HuH-7 (cell line): ENCODE data around the gene PARP14.
"Not testable (repeated sequence)": the region's sequence is repeated elsewhere in the genome, so short reads cannot be mapped to it uniquely, and the experiment has no call there.

Experiments used
- DNase-seq: peaks from one replicate; pipeline ENCODE4 v3.0.0; 2011; ENCODE audit warnings: low spot score

The PARP14 gene

DNA sequence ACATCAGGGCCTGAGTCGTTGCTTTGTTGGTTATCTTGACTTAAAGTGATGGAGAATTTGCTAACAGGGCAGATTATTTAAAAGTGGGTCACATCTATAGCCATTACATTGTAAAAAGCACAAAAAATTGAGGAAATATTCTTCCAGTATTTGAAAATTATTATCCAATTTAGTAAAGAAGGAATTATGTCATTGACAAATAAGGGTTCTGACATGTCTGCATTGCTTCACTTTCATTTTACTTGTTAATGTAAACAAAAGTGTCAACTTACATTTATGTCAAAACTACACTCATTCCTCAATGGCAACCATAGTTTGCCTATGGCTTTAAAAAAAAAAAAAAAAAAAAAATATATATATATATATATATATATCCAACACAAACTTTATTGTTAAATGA is 3.4 kb upstream of the PARP14 start:
- DNase-seq = no peak

- DNase-seq = no peak
Measured at GRCh38 chr3:122678506-122678905, 2.1 kb upstream of the PARP14 start.

GRCh38 chr3:122679085-122679881 is 1.4 kb upstream of the PARP14 start:
- peak; percentile 66 for DNase-seq

DNA sequence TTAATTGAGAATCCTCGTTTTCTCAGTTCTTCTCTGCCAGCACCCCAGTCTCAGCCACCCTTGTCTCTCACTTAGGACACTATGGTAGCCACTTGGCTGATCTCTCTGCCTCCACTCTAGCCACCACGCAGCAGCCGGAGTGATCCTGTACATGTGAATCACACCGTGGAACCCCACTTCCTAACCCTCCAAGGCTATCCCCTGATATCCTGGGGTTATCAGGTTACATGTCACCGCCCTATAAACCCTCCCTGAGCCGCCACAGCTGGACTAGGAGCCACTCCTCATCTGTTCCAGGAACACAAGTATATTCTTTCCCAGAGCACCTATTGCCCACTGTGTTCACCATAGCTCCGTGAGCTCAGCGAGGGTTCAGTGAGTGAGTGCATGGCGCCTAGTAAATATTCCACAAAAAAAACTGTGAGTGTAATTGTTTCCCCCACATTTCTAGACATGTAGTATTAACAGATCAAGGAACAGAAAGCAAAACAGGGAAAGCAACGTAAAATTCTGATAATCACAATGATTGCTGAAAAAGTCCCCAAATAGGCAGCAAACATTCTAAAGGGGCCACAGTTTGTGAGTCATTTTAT is 661 bp upstream of the PARP14 start:
- DNase-seq = peak; percentile 36

DNA sequence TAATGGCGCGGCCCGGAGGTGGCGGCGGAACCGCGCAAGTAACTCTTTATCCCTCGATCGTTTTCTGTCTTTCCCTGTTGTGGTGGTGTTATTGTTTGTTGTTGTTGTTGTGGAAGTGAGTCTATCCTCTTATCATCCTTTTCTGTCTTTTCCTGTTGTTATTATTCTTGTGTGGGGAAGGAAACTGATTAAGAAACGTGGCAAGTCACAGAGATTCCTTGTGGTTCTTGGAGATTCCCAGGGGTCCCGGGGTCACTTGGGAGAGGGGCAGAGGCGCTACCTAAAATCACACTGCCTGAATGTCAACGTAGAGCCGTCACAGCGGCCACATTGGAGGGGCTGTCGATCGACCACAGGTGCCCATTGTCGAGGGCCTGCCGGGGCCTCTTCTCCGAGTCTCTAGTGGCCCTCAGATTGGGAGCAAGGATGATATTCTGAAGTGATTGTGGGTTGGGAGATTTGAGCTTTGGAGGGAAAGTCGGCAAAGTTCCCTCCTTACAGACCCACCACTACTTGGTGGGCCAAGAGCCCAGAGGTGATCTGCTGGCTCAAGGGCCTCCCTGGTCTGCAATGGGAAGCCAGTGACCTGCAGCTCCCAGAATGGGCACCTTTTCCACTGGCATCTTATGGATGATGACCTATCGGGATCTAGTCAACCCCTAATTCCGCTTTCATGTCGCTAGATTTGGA is 790 bp downstream of the PARP14 start:
- DNase-seq = no peak

GRCh38 chr3:122681974-122682409 is 1.4 kb downstream of the PARP14 start:
- no peak for DNase-seq

- DNase-seq = not testable (repeated sequence)
Measured at GRCh38 chr3:122682778-122683411, 2.3 kb downstream of the PARP14 start.

DNA sequence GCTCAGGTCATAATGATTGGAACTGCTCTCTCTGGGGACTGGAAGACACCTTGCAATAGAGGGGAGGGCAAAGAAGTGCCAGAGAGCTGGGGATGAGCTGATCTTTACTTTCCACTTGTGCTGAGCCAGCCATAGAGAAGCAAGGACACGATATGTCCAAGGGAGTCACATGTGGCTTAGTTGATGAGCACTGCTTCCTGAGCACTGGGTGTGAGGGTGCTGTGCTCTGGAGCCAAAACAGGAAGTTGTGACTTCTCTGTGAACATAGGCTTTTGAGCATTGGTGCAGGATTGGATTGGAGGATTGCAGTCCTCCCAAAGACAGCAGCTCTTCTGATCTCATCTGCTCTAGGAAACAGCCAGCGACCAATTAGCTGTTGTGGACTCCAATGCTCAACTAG is 6.7 kb downstream of the PARP14 start:
- no peak for DNase-seq

DNA sequence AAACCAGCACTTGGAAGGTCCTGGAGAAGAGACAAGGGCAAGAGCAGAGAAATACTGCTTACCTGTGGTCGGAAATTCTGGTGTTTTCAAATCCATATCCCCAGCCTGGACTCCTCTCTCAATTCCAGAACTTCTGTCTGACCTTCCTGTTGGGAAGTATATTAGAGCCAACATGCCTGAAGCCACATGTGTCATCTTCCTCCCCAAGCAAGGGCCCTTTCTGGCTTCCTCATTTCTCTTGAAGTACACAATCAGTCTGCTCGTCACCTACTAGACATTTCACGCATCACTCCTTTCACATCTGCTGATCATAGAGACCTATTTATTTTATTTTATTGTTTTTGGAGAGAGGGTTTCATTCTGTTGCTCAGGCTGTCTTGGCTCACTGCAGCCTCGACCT is 8.4 kb downstream of the PARP14 start:
- no peak for DNase-seq

- DNase-seq = no peak
Measured at GRCh38 chr3:122689587-122689986, 8.9 kb downstream of the PARP14 start.

DNA sequence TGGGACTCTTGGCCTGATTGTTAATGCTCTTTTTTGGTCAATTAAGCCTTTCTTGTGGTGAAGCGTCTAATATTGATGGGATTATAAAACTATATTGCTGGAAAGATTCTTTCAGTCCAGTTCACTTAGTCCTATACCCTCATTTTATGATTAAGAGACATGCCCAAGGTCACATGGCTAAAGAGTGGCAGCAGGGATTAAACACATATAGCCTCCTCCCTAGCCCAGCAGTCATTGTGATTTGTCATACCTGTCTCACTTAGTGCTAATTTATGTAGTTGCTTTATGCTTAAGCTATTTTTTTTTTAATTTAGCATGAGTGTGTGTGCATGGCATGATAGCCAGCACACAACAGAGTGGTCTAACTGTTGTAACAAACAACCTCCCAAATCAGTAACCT is 9.5 kb downstream of the PARP14 start:
- DNase-seq = no peak

DNA sequence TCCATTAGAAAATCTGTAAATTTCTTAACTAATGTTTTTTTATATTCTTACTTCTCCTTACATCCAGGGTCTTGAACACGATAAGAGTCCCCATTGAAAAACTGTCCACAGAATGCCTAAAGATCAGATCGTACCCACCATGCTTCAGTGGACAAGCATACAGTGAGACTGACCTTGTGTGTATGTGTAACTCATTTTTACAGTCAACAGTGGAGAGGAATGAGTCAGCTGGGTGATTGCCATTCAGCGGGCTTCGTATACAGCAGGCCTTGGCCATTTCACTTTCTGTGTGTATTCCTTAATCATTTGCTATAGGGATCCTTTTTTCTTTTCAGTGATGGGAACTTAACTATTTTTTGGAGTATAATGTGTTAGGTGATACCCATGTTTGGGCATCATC is 10.6 kb downstream of the PARP14 start:
- no peak for DNase-seq

GRCh38 chr3:122692674-122693073 is 12.0 kb downstream of the PARP14 start:
- DNase-seq = no peak

- DNase-seq = no peak
Measured at GRCh38 chr3:122694966-122695365, 14.3 kb downstream of the PARP14 start.

DNA sequence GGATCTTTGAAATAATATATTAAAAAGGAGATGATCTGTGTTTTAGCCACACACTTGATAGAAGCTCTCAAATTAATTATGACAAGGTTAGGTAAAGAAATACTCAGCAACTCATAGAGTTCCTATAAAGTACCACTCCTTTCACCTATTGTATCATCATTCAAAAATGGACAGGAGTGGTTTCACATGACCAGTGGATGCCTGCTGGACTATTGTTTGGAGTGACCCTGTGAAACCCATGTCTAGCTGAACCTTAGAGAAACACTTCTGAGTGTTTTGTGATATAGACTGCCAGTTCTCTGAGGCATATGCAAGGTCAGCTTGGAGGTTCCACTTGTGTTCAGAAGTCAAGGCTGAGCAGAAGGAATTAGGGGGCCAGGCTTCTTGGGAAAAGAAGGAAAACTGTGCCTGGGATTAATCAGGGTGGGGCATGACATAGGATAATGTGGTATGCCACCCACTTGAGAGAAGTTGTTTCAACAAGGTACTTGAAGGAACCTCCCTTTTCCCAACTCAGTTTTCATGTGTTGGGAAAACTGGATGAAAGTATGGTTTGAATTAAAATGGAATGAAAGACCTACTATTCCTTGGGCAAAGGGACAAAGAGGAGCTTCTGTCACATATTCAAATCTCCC is 15.4 kb downstream of the PARP14 start:
- no peak for DNase-seq

GRCh38 chr3:122697952-122698620 is 17.4 kb downstream of the PARP14 start:
- DNase-seq = no peak

GRCh38 chr3:122700193-122700592 is 19.6 kb downstream of the PARP14 start:
- DNase-seq = no peak

DNA sequence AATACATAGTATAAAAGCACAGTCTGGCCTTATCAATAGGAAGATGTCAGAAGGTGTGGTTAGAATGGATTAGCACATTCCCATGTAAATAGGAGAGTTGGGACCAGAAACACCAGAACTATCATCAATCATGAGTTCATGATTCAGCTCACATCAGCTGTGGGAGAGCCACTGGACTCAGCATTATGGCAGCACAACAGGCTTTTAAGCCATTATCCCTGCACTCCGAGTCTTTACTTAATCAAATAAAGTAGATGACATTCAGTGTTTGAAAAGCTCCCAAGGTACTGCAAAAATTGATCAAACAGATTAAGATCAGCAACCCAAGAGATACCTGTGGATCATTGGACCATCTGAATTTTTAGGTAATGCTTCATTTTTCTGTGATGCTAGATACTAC is 24.7 kb downstream of the PARP14 start:
- no peak for DNase-seq

DNA sequence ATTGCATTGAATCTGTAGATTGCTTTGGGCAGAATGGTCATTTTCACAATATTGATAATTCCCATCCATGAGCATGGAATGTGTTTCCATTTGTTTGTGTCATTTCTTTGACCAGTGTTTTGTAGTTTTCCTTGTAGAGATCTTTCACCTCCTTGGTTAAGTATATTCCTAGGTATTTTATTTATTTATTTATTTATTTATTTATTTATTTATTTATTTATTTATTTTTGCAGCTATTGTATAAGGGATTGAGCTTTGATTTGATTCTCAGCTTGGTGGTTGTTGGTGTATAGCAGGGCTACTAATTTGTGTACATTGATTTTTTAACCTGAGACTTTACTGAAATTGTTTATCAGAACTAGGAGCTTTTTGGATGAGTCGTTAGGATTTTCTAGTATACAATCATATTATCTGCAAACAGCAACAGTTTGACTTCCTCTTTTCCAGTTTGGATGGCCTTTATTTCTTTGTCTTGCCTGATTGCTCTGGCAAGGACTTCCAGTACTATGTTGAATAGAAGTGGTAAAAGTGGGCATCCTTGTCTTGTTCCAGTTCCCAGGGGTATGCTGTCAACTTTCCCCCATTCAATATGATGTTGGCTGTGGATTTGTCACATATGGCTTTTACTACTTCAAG is 30.1 kb downstream of the PARP14 start:
- DNase-seq = not testable (repeated sequence)

GRCh38 chr3:122714273-122714672 is 33.6 kb downstream of the PARP14 start:
- DNase-seq = no peak

DNA sequence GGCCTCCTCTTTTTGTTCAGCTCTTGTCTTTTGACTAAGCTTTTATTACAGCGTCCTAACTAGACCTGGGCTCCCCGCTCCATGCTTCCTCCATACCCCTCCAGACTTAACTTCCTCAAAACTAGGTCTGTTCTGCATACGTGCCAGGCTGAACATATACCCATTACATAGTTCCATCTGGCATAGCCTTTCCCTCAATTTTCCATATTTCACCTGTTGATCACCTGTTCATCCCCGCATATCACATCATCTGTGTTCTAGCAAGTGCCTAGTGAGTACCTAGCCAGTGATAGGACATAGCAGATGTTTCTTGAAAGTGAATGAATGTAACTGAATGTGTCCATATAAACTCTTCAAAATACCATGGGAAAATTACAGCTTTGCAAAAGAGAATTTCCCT is 36.0 kb downstream of the PARP14 start:
- DNase-seq = no peak
